ENCODE measurements around the gene C6orf89.
"Not testable (repeated sequence)": the region's sequence is repeated elsewhere in the genome, so short reads cannot be mapped to it uniquely, and the experiment has no call there.

The C6orf89 gene

DNA sequence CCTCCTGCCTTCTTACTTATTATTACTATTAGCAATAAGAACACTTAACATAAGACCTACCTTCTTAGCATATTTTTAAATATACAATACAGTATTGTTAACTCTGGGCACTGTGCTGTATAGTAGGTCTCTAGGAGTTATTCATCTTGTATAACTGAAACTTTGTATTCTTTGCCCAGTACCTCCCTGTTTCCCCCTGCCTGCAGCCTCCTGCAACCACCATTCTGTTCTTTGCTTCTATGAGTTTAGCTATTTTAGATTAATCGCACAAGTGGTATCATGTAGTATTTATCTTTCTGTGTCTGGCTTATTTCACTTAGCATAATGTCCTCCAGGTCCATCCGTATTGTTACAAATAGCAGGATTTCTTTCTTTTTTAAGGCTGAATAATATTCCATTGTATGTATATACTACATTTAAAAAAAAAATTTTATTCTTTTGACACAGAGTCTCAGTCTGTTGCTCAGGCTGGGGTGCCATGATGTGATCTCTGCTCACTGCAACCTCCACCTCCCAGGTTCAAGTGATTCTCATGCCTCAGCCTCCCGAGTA, 4.4 kb downstream of the C6orf89 start:
- DNase-seq (ENCODE audit: low read depth) = no peak
- TF ChIP-seq CTCF (conservative IDR thresholded peaks at IDR 0.05; ENCODE audit: low read length) = no peak
- no peak overlapping the region for H3K4me3 ChIP-seq (ENCODE audit: low read length)

GRCh38 chr6:36891153-36891552, 5.4 kb downstream of the C6orf89 start:
- H3K4me3 ChIP-seq (ENCODE audit: low read length); DNase-seq (ENCODE audit: low read depth): not testable (repeated sequence)

- H3K4me3 ChIP-seq (ENCODE audit: low read length) = no peak overlapping the region
- TF ChIP-seq CTCF (conservative IDR thresholded peaks at IDR 0.05; ENCODE audit: low read length) = no peak
- no peak for DNase-seq (ENCODE audit: low read depth)
Observed at GRCh38 chr6:36893976-36894932, 8.5 kb downstream of the C6orf89 start.

GRCh38 chr6:36897609-36898008, 11.9 kb downstream of the C6orf89 start:
- peak; percentile 32 for TF ChIP-seq CTCF (conservative IDR thresholded peaks at IDR 0.05; ENCODE audit: low read length)
- H3K4me3 ChIP-seq (ENCODE audit: low read length) = no peak overlapping the region
- DNase-seq (ENCODE audit: low read depth) = no peak

GRCh38 chr6:36904114-36904513, 18.4 kb downstream of the C6orf89 start:
- TF ChIP-seq CTCF (conservative IDR thresholded peaks at IDR 0.05; ENCODE audit: low read length) = no peak
- no peak overlapping the region for H3K4me3 ChIP-seq (ENCODE audit: low read length)
- DNase-seq (ENCODE audit: low read depth) = peak; percentile 28

DNA sequence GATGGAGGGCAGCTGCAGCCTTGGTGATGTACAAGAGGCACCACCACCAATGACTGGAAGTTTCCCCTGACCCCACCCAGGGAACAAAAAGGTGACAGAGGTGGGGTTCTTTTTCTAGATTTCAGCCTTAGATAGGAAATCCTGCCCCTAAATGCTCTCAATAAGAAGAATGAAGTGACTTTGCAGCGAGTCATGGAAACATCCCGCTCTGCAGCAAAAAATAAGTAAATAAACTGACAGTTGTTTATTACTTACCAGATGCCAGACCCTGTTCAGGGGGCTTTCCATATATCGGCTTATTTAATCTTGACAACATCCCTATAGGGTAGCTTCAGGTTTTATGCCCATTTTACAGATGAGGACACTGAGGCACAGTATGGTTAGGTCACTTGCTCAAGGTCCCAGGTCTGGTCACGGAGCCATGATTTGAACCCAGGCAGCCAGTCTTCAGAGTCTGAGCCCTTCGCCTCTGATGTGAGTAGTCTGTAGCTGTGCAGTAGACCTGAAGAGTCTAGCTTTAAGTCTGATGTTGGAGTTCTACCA, 19.2 kb downstream of the C6orf89 start:
- no peak for TF ChIP-seq CTCF (conservative IDR thresholded peaks at IDR 0.05; ENCODE audit: low read length)
- no peak overlapping the region for H3K4me3 ChIP-seq (ENCODE audit: low read length)
- DNase-seq (ENCODE audit: low read depth) = no peak

GRCh38 chr6:36906539-36907325, 21.0 kb downstream of the C6orf89 start:
- no peak for DNase-seq (ENCODE audit: low read depth)
- no peak overlapping the region for H3K4me3 ChIP-seq (ENCODE audit: low read length)
- TF ChIP-seq CTCF (conservative IDR thresholded peaks at IDR 0.05; ENCODE audit: low read length) = no peak
